ENCODE data around the gene OR4N2.

DNA sequence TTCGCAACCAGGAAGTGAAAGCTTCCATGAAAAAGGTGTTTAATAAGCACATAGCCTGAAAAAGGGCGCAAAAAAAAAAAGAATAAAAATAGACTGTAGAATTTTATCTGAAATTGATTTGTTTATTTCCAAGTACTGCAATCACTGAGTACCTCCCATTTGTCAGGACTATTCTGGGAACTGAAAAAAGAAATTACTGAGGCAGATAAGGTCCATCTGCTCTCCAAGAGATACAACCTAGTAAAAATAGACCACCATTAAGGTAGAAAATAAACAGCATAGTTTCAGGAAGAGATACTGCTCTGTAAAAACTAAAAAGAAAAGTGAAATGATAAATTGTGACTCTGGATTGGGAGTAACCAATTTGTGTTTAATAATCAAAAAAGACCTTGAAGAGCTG lies 24.7 kb downstream of the OR4N2 start:
- TF ChIP-seq EZH2 (IDR thresholded peaks at IDR 0.05; ENCODE audit: insufficient read depth, poor library complexity, severe bottlenecking) (no peak), EZH2phosphoT487 (IDR thresholded peaks at IDR 0.05; ENCODE audit: insufficient read depth, low read depth) (no peak)
